Measurements from ENCODE around the gene ESYT3. TPM values are rescaled to one million over a fixed set of nuclear protein-coding genes. Genes with fewer than 3 reads are reported as not detected.

Gene ESYT3
- total and polyA plus RNA-seq, 9 of the 15 experiments (the other 6 are each of a cell fraction or from before 2014, with no cell fraction given), result not detected

DNA sequence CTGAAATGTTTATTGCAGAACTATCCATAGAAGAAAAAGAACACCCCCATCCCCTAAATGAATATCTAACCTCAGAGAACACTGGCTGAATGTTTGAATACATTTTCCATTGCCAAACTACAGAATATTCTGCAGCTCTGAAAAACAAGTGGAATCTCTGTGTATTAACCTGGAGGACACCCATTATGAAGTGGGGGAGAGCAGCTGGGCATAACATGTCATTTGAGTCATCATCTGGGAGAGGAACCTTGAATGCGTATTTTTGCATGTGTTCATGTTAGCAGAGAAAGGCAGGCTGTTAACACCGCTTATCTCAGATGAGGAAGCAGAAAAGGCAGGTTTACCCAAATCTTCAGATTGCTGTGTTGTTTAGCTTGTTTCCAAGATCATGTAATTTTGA, 31.5 kb downstream of the ESYT3 start:
- no peak overlapping the region for H3K27ac ChIP-seq (ENCODE audit: extremely low read depth, low read depth, low read length)
- no peaks in the 10 kb centered on the region for H3K36me3 ChIP-seq (ENCODE audit: control insufficient read depth, insufficient read depth, low read length)
- ChIA-PET CTCF (ENCODE audit: low intra/inter-chr PET ratio) (no interaction called here), POLR2A (interaction anchor here (0.6 kb wide), 1 partner anchor 34 kb away, joined by 3 read pairs; no protein-coding TSS in a partner anchor)
- no peak overlapping the region for H3K4me3 ChIP-seq
- WGBS (ENCODE audit: insufficient coverage, low coverage, missing lambda C conversion rate), result 4% methylated on average over 2 of the region's 2 CpGs
- TF ChIP-seq ZNF224 (CRISPR knock-in tag; IDR thresholded peaks at IDR 0.05) (no peak), MAFF (IDR thresholded peaks at IDR 0.05; ENCODE audit: low read length) (no peak), MYC (IDR thresholded peaks at IDR 0.05; ENCODE audit: low read depth, low read length) (no peak), MYC (CRISPR knock-in tag; IDR thresholded peaks at IDR 0.05; ENCODE audit: borderline replicate concordance, low read depth) (no peak), RBM15 (IDR thresholded peaks at IDR 0.05; ENCODE audit: insufficient read depth, low read length) (no peak), ZNF57 (CRISPR knock-in tag; IDR thresholded peaks at IDR 0.05) (no peak)
- TF ChIP-seq, protein P1, sequence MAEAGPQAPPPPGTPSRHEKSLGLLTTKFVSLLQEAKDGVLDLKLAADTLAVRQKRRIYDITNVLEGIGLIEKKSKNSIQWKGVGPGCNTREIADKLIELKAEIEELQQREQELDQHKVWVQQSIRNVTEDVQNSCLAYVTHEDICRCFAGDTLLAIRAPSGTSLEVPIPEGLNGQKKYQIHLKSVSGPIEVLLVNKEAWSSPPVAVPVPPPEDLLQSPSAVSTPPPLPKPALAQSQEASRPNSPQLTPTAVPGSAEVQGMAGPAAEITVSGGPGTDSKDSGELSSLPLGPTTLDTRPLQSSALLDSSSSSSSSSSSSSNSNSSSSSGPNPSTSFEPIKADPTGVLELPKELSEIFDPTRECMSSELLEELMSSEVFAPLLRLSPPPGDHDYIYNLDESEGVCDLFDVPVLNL (CRISPR knock-in tag; IDR thresholded peaks at IDR 0.05; ENCODE audit: low read depth), result no peak
- no peaks in the 10 kb centered on the region; a peak in 1 of 5 replicates for H3K4me1 ChIP-seq (replicated peaks in 1 of 2; ENCODE audit: control insufficient read depth in 2 of 2, insufficient read depth in 2 of 2, low read length in 2 of 2)
- no peaks in the 10 kb centered on the region for H3K9me3 ChIP-seq (replicated peaks; ENCODE audit: control insufficient read depth, insufficient read depth, low read depth, low read length)
- no peak for FAIRE-seq
- no peak overlapping the region for H2AFZ ChIP-seq (ENCODE audit: low read depth, low read length)
- no peaks in the 10 kb centered on the region for H3K79me2 ChIP-seq (ENCODE audit: control insufficient read depth, insufficient read depth, low read length)
- no peak for ATAC-seq
- in situ Hi-C loops (cut with MboI) (loop anchor here (10.0 kb wide), 1 partner anchor 469 kb away; no protein-coding TSS in a partner anchor), intact Hi-C loops (cut with micrococcal nuclease) (no loop called here)
- H3K4me2 ChIP-seq (ENCODE audit: insufficient read depth, low read length), result no peak overlapping the region
- DNase-seq (ENCODE audit: extremely low read depth in 1 of 4, low spot score in 3 of 4), result no peak
- BruUV-seq (replicated peaks), result no TSS peak
- no peaks in the 10 kb centered on the region for H4K20me1 ChIP-seq (replicated peaks; ENCODE audit: control insufficient read depth, insufficient read depth, low read length)
- H3K9me1 ChIP-seq (ENCODE audit: control insufficient read depth, insufficient read depth, low read length), result no peaks in the 10 kb centered on the region
- H3K9ac ChIP-seq (ENCODE audit: insufficient read depth in 1 of 2, low read depth in 2 of 2, low read length in 2 of 2), result no peak overlapping the region
- peaks cover 0 to 26% of the 10 kb centered on the region in 2 experiments; a peak in 3 of 5 replicates for H3K27me3 ChIP-seq (ENCODE audit: control insufficient read depth in 2 of 2, insufficient read depth in 2 of 2, low read length in 2 of 2)

Data from K562 (cell line).